DND-41 (cell line): ENCODE measurements around the gene EDEM3.

Experiments used
- ATAC-seq: fragments of 200-7000 bp; cut with Tn5 transposase; 3 replicates; pipeline ENCODE4 v1.9.1; 2021; ENCODE audit warnings: low read depth; ENCODE audit not compliant: insufficient read depth
- DNase-seq: peaks from one replicate; pipeline ENCODE4 v3.0.0-alpha.2; 2020
- H2AFZ ChIP-seq: 2 replicates; pipeline ENCODE4 v1.6.0; 2012; ENCODE audit warnings: low read depth, low read length
- H3K27ac ChIP-seq: 2 replicates; pipeline ENCODE4 v1.5.1; 2012; ENCODE audit warnings: low read length, inconsistent platforms
- H3K27me3 ChIP-seq: fragments of 200-600 bp; sonication (generic); 2 replicates; pipeline ENCODE4 v1.6.0; 2012; ENCODE audit warnings: low read length, mild to moderate bottlenecking, inconsistent platforms; ENCODE audit not compliant: insufficient read depth, poor library complexity
- H3K36me3 ChIP-seq: 2 replicates; pipeline ENCODE4 v1.5.1; 2012; ENCODE audit warnings: low read length, inconsistent platforms; ENCODE audit not compliant: insufficient read depth
- H3K4me1 ChIP-seq: 2 replicates; pipeline ENCODE4 v1.5.1; 2012; ENCODE audit warnings: mild to moderate bottlenecking, low read length; ENCODE audit not compliant: insufficient read depth
- H3K4me2 ChIP-seq: 2 replicates; pipeline ENCODE4 v1.6.0; 2012; ENCODE audit warnings: mild to moderate bottlenecking, moderate library complexity, low read length, inconsistent platforms; ENCODE audit not compliant: insufficient read depth
- H3K4me3 ChIP-seq, 2 experiments: fragments of 200-600 bp in 1 of 2; shearing (Covaris generic) in 1 of 2; 2 replicates each; pipeline ENCODE4 v1.5.1; 2012 to 2016; ENCODE audit warnings: inconsistent platforms in 2 of 2, low read length in 2 of 2, mild to moderate bottlenecking in 2 of 2, low read depth in 1 of 2, moderate library complexity in 1 of 2
- H3K79me2 ChIP-seq: 2 replicates; pipeline ENCODE4 v1.6.0; 2012; ENCODE audit warnings: low read length, inconsistent platforms; ENCODE audit not compliant: insufficient read depth
- H3K9ac ChIP-seq: 2 replicates; pipeline ENCODE4 v1.6.0; 2012; ENCODE audit warnings: low read depth, mild to moderate bottlenecking, inconsistent platforms, low read length, moderate library complexity
- H3K9me3 ChIP-seq: 2 replicates; pipeline ENCODE4 v1.5.1; 2012; ENCODE audit warnings: low read length, moderate library complexity, mild to moderate bottlenecking, inconsistent platforms; ENCODE audit not compliant: insufficient read depth, severe bottlenecking
- H4K20me1 ChIP-seq: 2 replicates; pipeline ENCODE4 v1.6.0; 2012; ENCODE audit warnings: low read length; ENCODE audit not compliant: insufficient read depth
- EZH2 ChIP-seq: IDR thresholded peaks from 3 replicates; pipeline ENCODE4 v1.6.1; 2012; ENCODE audit warnings: borderline replicate concordance, low read depth, mild to moderate bottlenecking, moderate library complexity, low read length, inconsistent platforms; ENCODE audit not compliant: severe bottlenecking
- TF ChIP-seq, protein P1 (sequence below): IDR thresholded peaks from 2 replicates; pipeline ENCODE4 v1.5.1; 2012; ENCODE audit warnings: borderline replicate concordance, low read length, moderate library complexity, mild to moderate bottlenecking; ENCODE audit not compliant: poor library complexity, severe bottlenecking; ENCODE audit errors: extremely low read depth

Gene EDEM3

DNA sequence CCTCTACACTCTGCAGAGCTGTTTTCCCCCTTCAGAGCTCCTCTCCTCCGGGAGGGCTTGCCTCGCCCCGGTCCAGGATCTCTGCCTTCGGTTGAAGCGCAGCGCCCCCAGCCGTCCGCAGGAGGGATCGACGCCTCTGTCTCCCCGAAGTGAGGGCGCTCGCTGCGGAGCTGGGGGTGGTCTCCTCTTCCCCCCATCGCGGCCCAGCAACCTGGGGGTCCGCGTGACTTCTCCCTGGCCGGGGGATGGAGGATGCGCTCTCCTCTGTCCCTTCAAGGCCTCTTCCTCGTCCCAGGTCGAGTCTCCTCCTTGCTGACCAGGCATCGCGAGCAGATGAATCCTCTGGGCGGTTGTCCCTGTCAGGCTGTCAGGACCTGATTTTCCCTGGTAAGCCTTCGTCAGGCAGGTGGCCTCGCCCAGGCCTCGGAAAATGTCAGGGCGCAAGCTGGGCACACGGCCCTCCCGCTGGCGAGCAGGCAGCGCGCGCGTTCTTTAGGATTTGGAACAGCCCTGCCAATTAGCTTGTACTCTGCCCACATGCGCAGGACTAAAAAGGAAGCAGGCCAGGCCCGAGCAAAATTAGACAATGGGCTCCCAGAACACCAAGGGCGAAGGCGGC lies 90.5 kb downstream of the EDEM3 start:
- H3K4me2 ChIP-seq = no peak overlapping the region
- DNase-seq (no peak), ATAC-seq (no peak)
- TF ChIP-seq EZH2 = no peak
- TF ChIP-seq, protein P1, sequence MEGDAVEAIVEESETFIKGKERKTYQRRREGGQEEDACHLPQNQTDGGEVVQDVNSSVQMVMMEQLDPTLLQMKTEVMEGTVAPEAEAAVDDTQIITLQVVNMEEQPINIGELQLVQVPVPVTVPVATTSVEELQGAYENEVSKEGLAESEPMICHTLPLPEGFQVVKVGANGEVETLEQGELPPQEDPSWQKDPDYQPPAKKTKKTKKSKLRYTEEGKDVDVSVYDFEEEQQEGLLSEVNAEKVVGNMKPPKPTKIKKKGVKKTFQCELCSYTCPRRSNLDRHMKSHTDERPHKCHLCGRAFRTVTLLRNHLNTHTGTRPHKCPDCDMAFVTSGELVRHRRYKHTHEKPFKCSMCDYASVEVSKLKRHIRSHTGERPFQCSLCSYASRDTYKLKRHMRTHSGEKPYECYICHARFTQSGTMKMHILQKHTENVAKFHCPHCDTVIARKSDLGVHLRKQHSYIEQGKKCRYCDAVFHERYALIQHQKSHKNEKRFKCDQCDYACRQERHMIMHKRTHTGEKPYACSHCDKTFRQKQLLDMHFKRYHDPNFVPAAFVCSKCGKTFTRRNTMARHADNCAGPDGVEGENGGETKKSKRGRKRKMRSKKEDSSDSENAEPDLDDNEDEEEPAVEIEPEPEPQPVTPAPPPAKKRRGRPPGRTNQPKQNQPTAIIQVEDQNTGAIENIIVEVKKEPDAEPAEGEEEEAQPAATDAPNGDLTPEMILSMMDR = no peak
- no peak overlapping the region for H3K4me3 ChIP-seq
- H3K9me3 ChIP-seq = no peaks in the 10 kb centered on the region
- no peaks in the 10 kb centered on the region for H3K79me2 ChIP-seq
- no peaks in the 10 kb centered on the region for H3K36me3 ChIP-seq
- H2AFZ ChIP-seq = no peak overlapping the region
- H3K4me1 ChIP-seq = no peaks in the 10 kb centered on the region
- no peak overlapping the region for H3K9ac ChIP-seq
- H3K27ac ChIP-seq = no peak overlapping the region
- no peaks in the 10 kb centered on the region for H4K20me1 ChIP-seq
- no peaks in the 10 kb centered on the region for H3K27me3 ChIP-seq

DNA sequence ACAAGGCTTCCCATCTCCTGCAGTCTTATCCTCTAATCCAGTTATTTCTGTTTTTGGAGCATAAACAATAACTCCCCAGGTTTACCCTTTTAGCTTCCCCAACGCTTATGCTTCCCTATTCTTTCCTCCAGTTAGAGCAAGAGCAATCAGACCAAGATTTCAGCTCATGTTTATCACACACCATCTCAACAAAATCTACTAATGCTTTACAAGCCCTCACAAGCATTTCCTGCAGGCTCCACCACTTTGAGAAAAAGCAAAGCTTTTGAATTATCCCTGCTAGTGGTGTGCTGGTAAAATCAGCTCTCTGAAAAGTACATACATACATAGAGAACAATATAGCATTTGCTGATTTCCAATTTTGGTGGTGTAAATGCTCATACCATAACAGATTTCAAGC lies 92.9 kb downstream of the EDEM3 start:
- ATAC-seq = no peak
- H3K27ac ChIP-seq = no peak overlapping the region
- no peaks in the 10 kb centered on the region for H3K9me3 ChIP-seq
- TF ChIP-seq, protein P1 = no peak
- no peak for TF ChIP-seq EZH2
- DNase-seq = no peak
- H3K79me2 ChIP-seq = no peaks in the 10 kb centered on the region
- no peaks in the 10 kb centered on the region for H3K4me1 ChIP-seq
- H3K27me3 ChIP-seq = no peaks in the 10 kb centered on the region
- H3K4me3 ChIP-seq = no peak overlapping the region
- no peak overlapping the region for H3K4me2 ChIP-seq
- H3K9ac ChIP-seq = no peak overlapping the region
- H2AFZ ChIP-seq = no peak overlapping the region
- H3K36me3 ChIP-seq = no peaks in the 10 kb centered on the region
- no peaks in the 10 kb centered on the region for H4K20me1 ChIP-seq

DNA sequence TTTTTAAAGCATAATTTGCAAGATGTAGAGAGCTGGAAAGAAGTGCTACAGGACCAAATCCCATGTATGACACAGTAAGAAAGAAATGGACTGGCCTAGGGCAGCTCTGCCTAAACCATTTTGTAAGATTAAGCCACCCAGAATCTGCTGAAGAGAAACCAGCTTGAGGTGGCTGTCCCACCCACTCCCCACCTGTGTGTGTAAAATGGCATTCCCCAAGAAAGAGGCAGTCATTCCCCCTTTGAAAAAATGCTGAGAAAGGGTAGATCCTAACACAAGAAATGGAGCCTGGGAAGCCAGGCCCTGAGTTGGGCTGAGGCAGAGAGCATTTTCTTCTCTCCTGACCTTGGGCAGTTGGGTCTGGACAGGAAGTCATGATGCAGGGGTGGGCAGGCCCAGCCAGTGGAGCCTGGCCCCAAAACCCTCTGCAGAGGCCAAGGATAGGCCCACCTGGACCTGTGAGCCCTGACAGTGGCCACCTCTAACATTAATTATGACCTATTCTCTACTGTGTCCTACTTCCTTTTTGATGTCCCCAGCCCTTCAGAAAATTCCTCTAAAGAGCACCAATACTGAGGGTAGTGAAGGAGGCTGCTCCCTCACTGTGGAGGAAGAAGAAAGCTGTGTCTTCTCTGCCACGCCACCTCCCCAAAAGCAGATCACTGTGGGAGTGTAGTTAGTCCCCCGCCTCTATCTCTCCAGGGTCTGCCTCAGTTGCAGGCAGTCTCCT lies 94.0 kb downstream of the EDEM3 start:
- Histone ChIP-seq H3K79me2 (no peaks in the 10 kb centered on the region), H2AFZ (no peak overlapping the region), H3K4me2 (no peak overlapping the region), H3K27me3 (no peaks in the 10 kb centered on the region), H3K9ac (no peak overlapping the region), H3K9me3 (no peaks in the 10 kb centered on the region), H4K20me1 (no peaks in the 10 kb centered on the region), H3K36me3 (no peaks in the 10 kb centered on the region), H3K27ac (no peak overlapping the region), H3K4me1 (no peaks in the 10 kb centered on the region), H3K4me3 (no peak overlapping the region)
- TF ChIP-seq, protein P1 = no peak
- TF ChIP-seq EZH2 = no peak
- DNase-seq = no peak
- ATAC-seq = no peak
